DMS53 treated with DMSO at 0.1 percent for 48 hours (cell line): ENCODE data around the gene SLC5A5.

ENCODE experiments used
- DNase-seq: peaks from one replicate; lab custom pipeline; 2025; ENCODE audit not compliant: unreplicated experiment; lab: John Stamatoyannopoulos, UW

The SLC5A5 gene

GRCh38 chr19:17846146-17846545 lies 25.6 kb upstream of the SLC5A5 start:
- no peak for DNase-seq

GRCh38 chr19:17847538-17848366 lies 24.0 kb upstream of the SLC5A5 start, which contains the start of gene JAK3:
Gene JAK3, minus strand, starts transcription at chr19:17847982. Its CDS starts 3,565 bp downstream, at chr19:17844417.
- no peak for DNase-seq

GRCh38 chr19:17848595-17849292 lies 23.0 kb upstream of the SLC5A5 start:
- no peak for DNase-seq

GRCh38 chr19:17854061-17854460 lies 17.7 kb upstream of the SLC5A5 start:
- no peak for DNase-seq

- peak; percentile 48 for DNase-seq
Measured at GRCh38 chr19:17855280-17856152, 16.2 kb upstream of the SLC5A5 start.

- DNase-seq, result peak; percentile 96
Measured at GRCh38 chr19:17859533-17860330, 12.0 kb upstream of the SLC5A5 start, which contains the start of gene RPL18A. Gene RPL18A, plus strand, starts transcription at chr19:17859910. Its CDS starts 47 bp downstream, at chr19:17859957.

GRCh38 chr19:17860331-17860992 lies 11.3 kb upstream of the SLC5A5 start:
- no peak for DNase-seq

GRCh38 chr19:17860993-17861360 lies 10.8 kb upstream of the SLC5A5 start:
- DNase-seq, result no peak

- DNase-seq, result no peak
Measured at GRCh38 chr19:17861542-17862402, 10.0 kb upstream of the SLC5A5 start.

- no peak for DNase-seq
Measured at GRCh38 chr19:17862711-17863519, 8.8 kb upstream of the SLC5A5 start.

- DNase-seq, result no peak
Measured at GRCh38 chr19:17863520-17864182, 8.1 kb upstream of the SLC5A5 start.

GRCh38 chr19:17865364-17866311 lies 6.1 kb upstream of the SLC5A5 start:
- peak; percentile 41 for DNase-seq

- DNase-seq, result no peak
Measured at GRCh38 chr19:17866312-17866963, 5.3 kb upstream of the SLC5A5 start.

- DNase-seq, result no peak
Measured at GRCh38 chr19:17866964-17867486, 4.7 kb upstream of the SLC5A5 start.

- no peak for DNase-seq
Measured at GRCh38 chr19:17868669-17869068, 3.1 kb upstream of the SLC5A5 start.
